NCI-H1694 treated with DMSO at 0.1 percent for 48 hours (cell line): ENCODE measurements around the gene ZNF154.
A peak's percentile ranks its signal among the peaks of the same experiment; 100 is the strongest.

Source experiments
- DNase-seq: peaks from one replicate; lab custom pipeline; 2025; lab: John Stamatoyannopoulos, UW

The ZNF154 gene

GRCh38 chr19:57675881-57676280 lies 33.1 kb downstream of the ZNF154 start:
- no peak for DNase-seq

GRCh38 chr19:57672466-57672865 lies 36.5 kb downstream of the ZNF154 start:
- DNase-seq, result no peak

GRCh38 chr19:57671124-57671895 lies 37.7 kb downstream of the ZNF154 start:
- DNase-seq, result no peak

GRCh38 chr19:57668635-57669034 lies 40.4 kb downstream of the ZNF154 start, which contains the start of gene ZSCAN4:
ZSCAN4 (plus strand) TSS chr19:57668935; CDS start chr19:57676146, 7,211 bp downstream.
- no peak for DNase-seq

GRCh38 chr19:57667228-57667627 lies 41.8 kb downstream of the ZNF154 start:
- DNase-seq, result no peak

GRCh38 chr19:57665261-57665806 lies 43.7 kb downstream of the ZNF154 start:
- no peak for DNase-seq

GRCh38 chr19:57664269-57665127 lies 44.5 kb downstream of the ZNF154 start:
- peak; percentile 14 for DNase-seq

- DNase-seq, result no peak
Measured at GRCh38 chr19:57656346-57656745, 52.7 kb downstream of the ZNF154 start.

- no peak for DNase-seq
Measured at GRCh38 chr19:57655443-57655842, 53.6 kb downstream of the ZNF154 start.

GRCh38 chr19:57653689-57654088 lies 55.3 kb downstream of the ZNF154 start:
- no peak for DNase-seq

- DNase-seq, result no peak
Measured at GRCh38 chr19:57651654-57651996, 57.4 kb downstream of the ZNF154 start.

- peak; percentile 42 for DNase-seq
Measured at GRCh38 chr19:57648331-57649003, 60.5 kb downstream of the ZNF154 start.
